Measurements from ENCODE around the gene PGBD2. TPM values are rescaled to one million over a fixed set of nuclear protein-coding genes. Genes with fewer than 3 reads are reported as not detected.

Gene PGBD2
- total RNA-seq, 1 experiment from 2014 or later = 6.5 TPM

DNA sequence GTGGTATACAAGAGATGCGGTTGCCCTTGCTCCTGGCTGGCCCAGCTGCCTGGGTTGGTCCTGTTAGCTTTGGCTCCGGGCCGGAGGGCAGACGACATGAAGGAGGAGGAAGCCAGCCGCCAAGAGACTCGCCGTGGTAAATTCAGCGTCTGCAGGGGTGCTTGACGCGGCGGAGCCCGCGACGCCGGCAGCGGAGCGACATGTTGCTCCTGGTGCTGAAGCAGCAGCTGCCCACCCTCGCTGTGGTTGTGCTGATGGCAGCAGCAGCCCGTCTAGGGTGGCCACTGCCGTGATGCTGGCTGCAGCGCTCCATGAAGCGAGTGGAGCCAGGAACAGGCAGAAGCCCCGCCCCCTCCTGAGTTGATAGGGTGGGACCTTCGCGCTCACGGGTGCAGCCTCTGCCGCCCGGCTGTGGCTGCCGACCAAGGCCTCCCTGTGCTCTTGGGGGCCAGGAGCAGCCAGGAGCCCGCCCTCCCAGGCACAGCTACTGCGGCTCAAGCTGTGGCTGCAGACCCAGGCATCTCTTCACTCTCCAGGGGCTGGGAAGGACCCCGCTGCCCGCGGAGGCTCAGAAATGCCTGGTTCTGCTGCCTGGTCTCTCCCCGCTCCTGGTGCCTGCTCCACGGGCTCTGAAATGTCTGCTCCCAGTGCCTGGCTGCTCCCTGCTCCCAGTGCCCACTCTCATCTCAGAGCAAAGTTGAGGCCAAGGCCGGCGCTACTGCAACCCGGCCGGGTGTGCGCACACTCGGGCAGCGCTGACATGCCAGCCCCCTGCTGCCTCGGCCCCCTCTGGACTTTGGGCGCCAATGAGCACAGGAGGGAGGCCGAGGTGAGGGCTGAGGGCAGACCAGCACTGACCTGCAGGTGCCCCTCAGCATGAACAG, 42.8 kb upstream of the PGBD2 start (continued):
- TF ChIP-seq, protein P1, sequence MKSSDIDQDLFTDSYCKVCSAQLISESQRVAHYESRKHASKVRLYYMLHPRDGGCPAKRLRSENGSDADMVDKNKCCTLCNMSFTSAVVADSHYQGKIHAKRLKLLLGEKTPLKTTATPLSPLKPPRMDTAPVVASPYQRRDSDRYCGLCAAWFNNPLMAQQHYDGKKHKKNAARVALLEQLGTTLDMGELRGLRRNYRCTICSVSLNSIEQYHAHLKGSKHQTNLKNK (CRISPR knock-in tag; IDR thresholded peaks at IDR 0.05) = no peak
- TF ChIP-seq, protein P2, sequence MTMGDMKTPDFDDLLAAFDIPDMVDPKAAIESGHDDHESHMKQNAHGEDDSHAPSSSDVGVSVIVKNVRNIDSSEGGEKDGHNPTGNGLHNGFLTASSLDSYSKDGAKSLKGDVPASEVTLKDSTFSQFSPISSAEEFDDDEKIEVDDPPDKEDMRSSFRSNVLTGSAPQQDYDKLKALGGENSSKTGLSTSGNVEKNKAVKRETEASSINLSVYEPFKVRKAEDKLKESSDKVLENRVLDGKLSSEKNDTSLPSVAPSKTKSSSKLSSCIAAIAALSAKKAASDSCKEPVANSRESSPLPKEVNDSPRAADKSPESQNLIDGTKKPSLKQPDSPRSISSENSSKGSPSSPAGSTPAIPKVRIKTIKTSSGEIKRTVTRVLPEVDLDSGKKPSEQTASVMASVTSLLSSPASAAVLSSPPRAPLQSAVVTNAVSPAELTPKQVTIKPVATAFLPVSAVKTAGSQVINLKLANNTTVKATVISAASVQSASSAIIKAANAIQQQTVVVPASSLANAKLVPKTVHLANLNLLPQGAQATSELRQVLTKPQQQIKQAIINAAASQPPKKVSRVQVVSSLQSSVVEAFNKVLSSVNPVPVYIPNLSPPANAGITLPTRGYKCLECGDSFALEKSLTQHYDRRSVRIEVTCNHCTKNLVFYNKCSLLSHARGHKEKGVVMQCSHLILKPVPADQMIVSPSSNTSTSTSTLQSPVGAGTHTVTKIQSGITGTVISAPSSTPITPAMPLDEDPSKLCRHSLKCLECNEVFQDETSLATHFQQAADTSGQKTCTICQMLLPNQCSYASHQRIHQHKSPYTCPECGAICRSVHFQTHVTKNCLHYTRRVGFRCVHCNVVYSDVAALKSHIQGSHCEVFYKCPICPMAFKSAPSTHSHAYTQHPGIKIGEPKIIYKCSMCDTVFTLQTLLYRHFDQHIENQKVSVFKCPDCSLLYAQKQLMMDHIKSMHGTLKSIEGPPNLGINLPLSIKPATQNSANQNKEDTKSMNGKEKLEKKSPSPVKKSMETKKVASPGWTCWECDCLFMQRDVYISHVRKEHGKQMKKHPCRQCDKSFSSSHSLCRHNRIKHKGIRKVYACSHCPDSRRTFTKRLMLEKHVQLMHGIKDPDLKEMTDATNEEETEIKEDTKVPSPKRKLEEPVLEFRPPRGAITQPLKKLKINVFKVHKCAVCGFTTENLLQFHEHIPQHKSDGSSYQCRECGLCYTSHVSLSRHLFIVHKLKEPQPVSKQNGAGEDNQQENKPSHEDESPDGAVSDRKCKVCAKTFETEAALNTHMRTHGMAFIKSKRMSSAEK (CRISPR knock-in tag; IDR thresholded peaks at IDR 0.05; ENCODE audit: borderline replicate concordance) = no peak
- no peak for TF ChIP-seq TCF7 (CRISPR knock-in tag; IDR thresholded peaks at IDR 0.05; ENCODE audit: low read depth)
- TF ChIP-seq TEAD4 (CRISPR knock-in tag; IDR thresholded peaks at IDR 0.05) = 0 out of 2 replicates have a peak, but pooled peaks have one; percentile 11
- TF ChIP-seq, protein P3, sequence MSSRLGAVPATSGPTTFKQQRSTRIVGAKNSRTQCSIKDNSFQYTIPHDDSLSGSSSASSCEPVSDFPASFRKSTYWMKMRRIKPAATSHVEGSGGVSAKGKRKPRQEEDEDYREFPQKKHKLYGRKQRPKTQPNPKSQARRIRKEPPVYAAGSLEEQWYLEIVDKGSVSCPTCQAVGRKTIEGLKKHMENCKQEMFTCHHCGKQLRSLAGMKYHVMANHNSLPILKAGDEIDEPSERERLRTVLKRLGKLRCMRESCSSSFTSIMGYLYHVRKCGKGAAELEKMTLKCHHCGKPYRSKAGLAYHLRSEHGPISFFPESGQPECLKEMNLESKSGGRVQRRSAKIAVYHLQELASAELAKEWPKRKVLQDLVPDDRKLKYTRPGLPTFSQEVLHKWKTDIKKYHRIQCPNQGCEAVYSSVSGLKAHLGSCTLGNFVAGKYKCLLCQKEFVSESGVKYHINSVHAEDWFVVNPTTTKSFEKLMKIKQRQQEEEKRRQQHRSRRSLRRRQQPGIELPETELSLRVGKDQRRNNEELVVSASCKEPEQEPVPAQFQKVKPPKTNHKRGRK (CRISPR knock-in tag; IDR thresholded peaks at IDR 0.05; ENCODE audit: borderline replicate concordance) = no peak
- TF ChIP-seq, protein P4, sequence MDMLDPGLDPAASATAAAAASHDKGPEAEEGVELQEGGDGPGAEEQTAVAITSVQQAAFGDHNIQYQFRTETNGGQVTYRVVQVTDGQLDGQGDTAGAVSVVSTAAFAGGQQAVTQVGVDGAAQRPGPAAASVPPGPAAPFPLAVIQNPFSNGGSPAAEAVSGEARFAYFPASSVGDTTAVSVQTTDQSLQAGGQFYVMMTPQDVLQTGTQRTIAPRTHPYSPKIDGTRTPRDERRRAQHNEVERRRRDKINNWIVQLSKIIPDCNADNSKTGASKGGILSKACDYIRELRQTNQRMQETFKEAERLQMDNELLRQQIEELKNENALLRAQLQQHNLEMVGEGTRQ (CRISPR knock-in tag; IDR thresholded peaks at IDR 0.05) = no peak
- TF ChIP-seq ZBTB21 (CRISPR knock-in tag; IDR thresholded peaks at IDR 0.05; ENCODE audit: borderline replicate concordance) = no peak
- TF ChIP-seq, protein P5, sequence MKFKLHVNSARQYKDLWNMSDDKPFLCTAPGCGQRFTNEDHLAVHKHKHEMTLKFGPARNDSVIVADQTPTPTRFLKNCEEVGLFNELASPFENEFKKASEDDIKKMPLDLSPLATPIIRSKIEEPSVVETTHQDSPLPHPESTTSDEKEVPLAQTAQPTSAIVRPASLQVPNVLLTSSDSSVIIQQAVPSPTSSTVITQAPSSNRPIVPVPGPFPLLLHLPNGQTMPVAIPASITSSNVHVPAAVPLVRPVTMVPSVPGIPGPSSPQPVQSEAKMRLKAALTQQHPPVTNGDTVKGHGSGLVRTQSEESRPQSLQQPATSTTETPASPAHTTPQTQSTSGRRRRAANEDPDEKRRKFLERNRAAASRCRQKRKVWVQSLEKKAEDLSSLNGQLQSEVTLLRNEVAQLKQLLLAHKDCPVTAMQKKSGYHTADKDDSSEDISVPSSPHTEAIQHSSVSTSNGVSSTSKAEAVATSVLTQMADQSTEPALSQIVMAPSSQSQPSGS (CRISPR knock-in tag; IDR thresholded peaks at IDR 0.05; ENCODE audit: borderline replicate concordance, low read depth) = no peak
- TF ChIP-seq, protein P6, sequence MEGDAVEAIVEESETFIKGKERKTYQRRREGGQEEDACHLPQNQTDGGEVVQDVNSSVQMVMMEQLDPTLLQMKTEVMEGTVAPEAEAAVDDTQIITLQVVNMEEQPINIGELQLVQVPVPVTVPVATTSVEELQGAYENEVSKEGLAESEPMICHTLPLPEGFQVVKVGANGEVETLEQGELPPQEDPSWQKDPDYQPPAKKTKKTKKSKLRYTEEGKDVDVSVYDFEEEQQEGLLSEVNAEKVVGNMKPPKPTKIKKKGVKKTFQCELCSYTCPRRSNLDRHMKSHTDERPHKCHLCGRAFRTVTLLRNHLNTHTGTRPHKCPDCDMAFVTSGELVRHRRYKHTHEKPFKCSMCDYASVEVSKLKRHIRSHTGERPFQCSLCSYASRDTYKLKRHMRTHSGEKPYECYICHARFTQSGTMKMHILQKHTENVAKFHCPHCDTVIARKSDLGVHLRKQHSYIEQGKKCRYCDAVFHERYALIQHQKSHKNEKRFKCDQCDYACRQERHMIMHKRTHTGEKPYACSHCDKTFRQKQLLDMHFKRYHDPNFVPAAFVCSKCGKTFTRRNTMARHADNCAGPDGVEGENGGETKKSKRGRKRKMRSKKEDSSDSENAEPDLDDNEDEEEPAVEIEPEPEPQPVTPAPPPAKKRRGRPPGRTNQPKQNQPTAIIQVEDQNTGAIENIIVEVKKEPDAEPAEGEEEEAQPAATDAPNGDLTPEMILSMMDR (IDR thresholded peaks at IDR 0.05) = no peak
- no peak for TF ChIP-seq ZNF416 (CRISPR knock-in tag; IDR thresholded peaks at IDR 0.05)
- TF ChIP-seq ZNF423 (CRISPR knock-in tag; IDR thresholded peaks at IDR 0.05) = no peak
- no peak for TF ChIP-seq GRHL2 (CRISPR knock-in tag; IDR thresholded peaks at IDR 0.05; ENCODE audit: insufficient replicate concordance, severe bottlenecking)
- peak; percentile 42; the same call in 1 of the 2 replicates for TF ChIP-seq ETV6 (CRISPR knock-in tag; IDR thresholded peaks at IDR 0.05)
- peak; percentile 86; the same call in 1 of the 2 replicates for TF ChIP-seq ZNF232 (CRISPR knock-in tag; IDR thresholded peaks at IDR 0.05)
- TF ChIP-seq SMAD3 (CRISPR knock-in tag; IDR thresholded peaks at IDR 0.05; ENCODE audit: borderline replicate concordance) = no peak
- TF ChIP-seq, protein P7, sequence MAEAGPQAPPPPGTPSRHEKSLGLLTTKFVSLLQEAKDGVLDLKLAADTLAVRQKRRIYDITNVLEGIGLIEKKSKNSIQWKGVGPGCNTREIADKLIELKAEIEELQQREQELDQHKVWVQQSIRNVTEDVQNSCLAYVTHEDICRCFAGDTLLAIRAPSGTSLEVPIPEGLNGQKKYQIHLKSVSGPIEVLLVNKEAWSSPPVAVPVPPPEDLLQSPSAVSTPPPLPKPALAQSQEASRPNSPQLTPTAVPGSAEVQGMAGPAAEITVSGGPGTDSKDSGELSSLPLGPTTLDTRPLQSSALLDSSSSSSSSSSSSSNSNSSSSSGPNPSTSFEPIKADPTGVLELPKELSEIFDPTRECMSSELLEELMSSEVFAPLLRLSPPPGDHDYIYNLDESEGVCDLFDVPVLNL (CRISPR knock-in tag; IDR thresholded peaks at IDR 0.05; ENCODE audit: borderline replicate concordance, low read depth) = no peak
- TF ChIP-seq NR1H2 (CRISPR knock-in tag; IDR thresholded peaks at IDR 0.05) = no peak
- TF ChIP-seq NR2C2 (CRISPR knock-in tag; IDR thresholded peaks at IDR 0.05) = peak; percentile 40; the same call in 1 of the 2 replicates
- peak; percentile 65; the same call in 1 of the 2 replicates for TF ChIP-seq SP1 (CRISPR knock-in tag; conservative IDR thresholded peaks at IDR 0.05)
- TF ChIP-seq, protein P8, sequence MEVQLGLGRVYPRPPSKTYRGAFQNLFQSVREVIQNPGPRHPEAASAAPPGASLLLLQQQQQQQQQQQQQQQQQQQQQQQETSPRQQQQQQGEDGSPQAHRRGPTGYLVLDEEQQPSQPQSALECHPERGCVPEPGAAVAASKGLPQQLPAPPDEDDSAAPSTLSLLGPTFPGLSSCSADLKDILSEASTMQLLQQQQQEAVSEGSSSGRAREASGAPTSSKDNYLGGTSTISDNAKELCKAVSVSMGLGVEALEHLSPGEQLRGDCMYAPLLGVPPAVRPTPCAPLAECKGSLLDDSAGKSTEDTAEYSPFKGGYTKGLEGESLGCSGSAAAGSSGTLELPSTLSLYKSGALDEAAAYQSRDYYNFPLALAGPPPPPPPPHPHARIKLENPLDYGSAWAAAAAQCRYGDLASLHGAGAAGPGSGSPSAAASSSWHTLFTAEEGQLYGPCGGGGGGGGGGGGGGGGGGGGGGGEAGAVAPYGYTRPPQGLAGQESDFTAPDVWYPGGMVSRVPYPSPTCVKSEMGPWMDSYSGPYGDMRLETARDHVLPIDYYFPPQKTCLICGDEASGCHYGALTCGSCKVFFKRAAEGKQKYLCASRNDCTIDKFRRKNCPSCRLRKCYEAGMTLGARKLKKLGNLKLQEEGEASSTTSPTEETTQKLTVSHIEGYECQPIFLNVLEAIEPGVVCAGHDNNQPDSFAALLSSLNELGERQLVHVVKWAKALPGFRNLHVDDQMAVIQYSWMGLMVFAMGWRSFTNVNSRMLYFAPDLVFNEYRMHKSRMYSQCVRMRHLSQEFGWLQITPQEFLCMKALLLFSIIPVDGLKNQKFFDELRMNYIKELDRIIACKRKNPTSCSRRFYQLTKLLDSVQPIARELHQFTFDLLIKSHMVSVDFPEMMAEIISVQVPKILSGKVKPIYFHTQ (CRISPR knock-in tag; IDR thresholded peaks at IDR 0.05) = no peak
- TF ChIP-seq ZNF263 (CRISPR knock-in tag; IDR thresholded peaks at IDR 0.05; ENCODE audit: low read depth) = no peak
- TF ChIP-seq MYBL2 (CRISPR knock-in tag; IDR thresholded peaks at IDR 0.05) = 0 out of 2 replicates have a peak, but pooled peaks have one; percentile 65
- TF ChIP-seq GABPB1 (CRISPR knock-in tag; IDR thresholded peaks at IDR 0.05) = no peak
